Effector CD4-positive, alpha-beta T cell (primary cell): ENCODE results near the gene TCL1B.
"Not testable (repeated sequence)": the region's sequence is repeated elsewhere in the genome, so short reads cannot be mapped to it uniquely, and the experiment has no call there.

Experiments used
- DNase-seq: peaks from one replicate; pipeline ENCODE4 v3.0.0-alpha.2; 2020

The TCL1B gene

DNA sequence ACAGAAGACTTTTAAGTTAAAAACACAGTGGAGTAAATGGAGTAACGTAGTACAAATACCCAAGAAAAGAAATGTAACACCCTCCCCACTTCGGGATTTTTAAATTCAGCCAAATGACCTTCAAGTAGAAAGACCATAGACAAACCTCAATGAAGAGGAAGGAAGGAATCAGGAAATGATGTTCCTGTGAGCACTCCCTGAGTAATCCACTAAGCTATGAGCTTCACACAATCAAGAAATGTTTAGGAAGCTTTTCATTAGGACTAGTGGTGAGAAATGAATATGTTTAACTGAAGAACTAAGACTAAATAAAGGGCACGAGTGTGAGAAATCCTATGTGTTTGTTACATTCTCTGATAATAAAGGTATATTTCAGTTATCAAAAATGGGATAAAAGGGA, 17.6 kb downstream of the TCL1B start:
- no peak for DNase-seq

DNA sequence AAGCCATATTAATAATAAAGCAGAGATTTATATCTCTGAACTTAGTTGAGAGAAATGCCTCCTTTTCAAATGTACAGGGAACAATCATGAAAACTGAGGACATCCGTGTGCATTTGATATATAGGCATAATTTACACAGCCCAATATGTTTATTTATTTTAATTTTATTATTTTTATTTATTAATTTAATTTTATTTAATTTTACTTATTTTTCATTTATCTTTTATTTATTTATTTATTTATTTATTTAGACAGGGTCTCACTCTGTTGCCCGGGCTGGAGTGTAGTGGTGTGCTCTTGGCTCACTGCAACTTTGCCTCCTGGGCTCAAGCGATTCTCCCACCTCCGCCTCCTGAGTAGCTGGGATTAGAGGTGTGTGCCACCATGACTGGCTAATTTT, 19.3 kb downstream of the TCL1B start:
- no peak for DNase-seq

DNA sequence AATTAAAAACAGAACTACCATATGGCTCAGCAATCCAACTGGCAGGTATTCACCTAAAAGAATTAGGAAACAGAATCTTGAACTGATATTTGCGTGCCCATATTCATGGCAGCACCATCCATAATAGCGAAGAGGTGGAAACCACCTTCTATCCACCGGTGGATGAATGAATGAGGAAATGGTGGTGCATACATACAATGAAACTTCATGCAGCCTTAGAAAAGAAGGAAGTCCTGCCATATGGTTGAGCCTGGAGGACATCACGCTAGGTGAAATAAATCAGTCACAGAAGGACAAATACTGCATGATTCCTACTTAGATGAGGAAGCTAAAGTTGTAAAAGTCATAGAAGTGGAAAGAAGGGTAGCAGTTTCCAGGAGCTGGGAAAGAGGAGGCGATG, 21.1 kb downstream of the TCL1B start:
- no peak for DNase-seq

DNA sequence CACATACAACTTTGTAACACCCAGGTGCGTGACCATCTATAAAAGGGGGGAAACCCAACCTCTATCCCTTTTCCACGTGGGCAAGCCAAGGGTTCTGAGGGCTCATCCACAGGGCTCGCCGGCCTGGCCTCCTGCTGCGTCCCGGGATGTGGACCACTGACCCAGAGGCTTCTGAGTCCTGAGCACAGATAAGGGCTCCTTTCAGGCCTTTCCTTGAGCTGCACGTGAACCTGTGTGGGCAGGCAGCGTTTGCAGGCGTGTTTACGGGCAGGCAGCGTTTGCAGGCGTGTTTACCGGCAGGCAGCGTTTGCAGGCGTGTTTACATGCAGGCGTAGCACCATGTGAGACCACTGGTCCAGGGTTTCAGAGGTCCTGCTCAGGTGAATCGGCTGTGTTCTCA, 23.9 kb downstream of the TCL1B start:
- DNase-seq = no peak

DNA sequence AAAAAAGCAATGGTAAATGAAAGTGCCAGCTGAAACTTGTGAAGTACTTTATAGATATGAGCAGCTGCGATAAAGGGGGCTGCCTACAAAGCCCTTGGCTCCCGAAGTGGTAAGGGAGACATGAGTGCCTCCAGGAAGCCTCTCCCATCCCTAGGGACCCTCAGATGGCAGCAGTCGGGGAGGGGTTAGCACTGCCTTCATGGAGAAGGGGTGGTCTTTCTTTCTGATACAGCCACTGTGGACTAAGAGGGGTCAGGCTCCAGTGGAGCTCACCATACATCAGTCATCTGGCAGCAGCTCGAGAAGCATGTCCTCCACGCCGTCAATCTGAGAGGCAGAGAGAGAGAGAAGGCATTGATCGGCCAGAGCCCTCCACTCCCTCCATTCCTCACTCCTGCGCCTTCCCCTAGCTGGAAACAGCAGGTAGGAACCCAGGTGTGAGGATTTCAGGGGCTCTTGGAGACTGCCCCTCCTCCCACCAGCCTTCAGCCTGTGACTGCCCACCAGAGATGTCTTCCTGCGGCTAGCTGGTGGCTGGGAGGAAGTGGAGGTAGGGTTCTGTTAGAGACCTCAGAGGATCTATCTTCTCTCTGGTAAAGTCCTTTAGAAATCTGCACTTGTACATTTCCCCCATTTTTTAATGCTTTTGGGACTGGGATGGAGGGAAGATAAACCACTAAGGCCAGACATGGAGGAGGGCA, 25.4 kb downstream of the TCL1B start:
- DNase-seq = no peak

DNA sequence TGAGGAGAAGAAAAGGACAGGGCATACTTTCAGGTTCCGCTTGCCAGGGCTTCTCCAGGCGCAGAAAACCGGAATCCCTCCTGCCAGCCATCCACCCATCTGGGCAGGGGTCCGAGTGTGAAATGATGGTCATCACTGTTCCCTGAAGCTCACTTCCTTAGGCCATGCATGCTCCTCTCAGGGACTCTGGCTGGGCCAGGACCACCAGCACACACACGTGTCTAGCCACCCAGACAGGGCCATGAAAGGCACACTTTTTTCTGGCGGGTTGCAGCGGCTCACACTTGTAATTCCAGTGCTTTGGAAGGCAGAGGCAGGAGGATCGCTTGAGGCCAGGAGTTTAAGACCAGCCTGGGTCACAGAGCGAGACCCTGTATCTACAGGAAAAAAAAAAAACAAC, 26.2 kb downstream of the TCL1B start:
- no peak for DNase-seq

DNA sequence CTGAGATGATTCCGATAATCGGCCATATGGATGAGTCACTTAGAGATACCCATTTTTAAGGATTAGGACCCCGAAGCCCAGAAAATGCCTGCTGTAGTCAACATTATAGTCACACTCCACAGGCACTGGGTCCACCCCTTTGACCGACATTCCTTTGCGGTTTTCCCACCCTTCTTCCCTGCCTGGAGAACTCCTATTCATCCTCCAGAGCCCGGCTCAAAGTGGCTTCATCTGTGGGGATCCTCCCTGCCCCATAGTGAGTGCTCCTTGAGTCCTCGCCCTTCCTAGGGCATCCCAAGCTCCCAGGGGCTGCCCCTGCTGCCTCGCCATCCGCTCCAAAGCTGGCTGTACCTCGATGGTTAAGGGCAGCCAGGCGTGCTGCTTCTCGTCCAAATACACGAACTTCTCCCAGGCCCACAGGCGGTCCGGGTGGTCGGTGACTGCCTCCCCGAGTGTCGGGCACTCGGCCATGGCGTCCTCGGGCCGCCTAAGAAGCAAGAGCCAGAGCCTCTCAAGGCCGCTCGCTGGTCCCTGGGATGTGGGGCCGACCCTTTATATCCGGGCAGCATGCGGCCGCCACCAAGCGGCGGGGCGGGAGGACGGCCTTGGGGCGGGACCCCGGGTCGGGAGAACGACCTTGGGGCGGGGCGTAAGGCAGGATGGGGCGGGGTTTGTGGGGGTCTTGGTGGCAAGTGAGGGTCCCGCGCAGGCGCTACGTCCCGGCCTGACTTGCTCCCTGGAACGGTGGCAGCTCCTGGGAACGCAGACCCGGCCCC, 27.6 kb downstream of the TCL1B start, which contains the start of gene TCL1A:
TSS of gene TCL1A (minus strand) at position 530 of the 776 bp plus-strand sequence. CDS start at position 471, 59 bp downstream.
- no peak for DNase-seq

DNA sequence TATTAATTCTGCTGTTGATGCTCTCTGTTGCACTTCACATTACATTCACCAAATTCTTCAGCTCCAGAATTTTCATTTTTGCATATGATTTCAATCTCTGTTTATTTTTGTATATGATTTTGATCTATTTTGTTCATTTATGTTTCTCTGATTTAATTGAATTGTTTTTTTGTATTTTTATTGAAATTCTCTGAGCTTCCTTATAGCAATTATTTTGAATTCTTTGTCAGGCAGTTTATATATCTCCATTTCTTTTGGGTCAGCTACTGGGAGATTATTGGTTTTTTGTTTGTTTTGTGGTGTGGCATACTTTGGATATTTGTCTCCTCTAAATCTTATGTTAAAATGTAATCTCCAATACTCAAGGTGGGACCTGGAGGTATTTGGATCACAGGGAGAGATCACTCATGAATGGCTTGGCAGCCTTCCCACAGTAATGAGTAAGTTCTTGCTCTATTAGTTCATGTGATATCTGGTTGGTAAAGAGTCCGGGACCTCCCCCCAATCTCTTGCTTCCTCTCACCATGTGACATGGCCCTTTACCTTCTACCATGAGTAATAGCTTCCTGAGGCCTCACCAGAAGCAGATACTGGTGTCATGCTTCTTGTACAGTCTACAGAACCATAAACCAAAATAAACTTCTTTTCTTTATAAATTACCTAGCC, 36.4 kb downstream of the TCL1B start:
- DNase-seq = no peak

DNA sequence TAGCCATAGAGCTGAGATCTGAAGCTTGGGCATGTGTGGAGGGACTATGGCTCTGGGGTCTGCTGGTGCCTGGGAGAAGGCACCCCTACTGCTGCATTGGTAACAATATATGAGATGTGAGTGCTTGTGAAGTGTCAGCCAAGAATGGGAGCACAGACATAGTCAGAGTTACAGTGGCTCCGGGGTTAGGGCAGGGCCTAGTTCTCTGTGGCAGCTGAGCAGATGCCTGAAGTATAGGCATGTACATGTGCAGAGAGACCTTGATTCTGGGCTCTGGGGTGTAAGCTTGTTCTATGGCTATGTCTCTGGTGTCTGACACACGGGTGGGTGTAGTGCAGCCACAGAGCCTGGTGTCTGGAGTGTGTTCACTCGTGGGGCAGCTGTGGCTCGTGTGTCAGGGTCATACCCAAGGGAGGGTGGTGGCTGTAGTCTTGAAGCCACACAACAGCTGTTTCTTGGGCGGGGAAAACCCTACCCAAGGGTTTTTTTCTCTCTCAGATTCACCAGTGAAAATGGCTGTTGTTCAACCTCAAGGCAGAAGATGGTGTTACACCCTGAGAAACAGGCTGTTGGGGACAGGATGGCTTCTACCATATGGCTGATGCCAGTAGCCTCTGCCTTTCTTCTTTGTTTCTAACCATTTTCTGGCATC, 39.6 kb downstream of the TCL1B start:
- no peak for DNase-seq

DNA sequence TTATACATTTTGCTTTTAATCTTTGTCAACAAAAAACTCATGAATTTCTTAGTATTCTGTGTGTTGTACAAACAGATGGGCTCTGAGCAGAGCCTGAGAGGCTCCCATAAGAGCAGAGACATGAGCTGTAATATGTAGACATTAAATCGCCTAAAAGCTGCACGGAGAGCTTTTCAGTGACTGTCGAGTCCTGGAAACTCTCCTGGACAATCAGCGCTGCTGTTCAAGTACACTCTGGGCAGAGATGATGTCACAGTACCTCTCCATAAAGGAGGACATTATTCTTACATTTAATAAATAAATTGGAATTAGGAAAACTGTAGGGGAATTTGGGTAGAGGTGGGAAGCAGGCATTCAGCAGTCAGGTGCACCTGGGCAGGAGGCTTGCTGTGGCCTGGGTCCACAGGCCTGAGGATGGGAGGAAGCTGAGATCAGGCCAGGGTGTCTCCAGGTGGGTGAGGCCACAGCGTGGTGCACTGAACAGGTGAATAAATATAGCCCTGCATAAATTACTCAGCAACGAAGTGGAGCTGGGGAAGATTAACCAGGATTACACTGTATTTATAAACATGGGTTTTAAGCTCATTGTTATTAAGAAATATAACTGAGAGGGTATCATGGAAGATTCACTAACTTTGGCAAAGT, 41.0 kb downstream of the TCL1B start:
- no peak for DNase-seq

DNA sequence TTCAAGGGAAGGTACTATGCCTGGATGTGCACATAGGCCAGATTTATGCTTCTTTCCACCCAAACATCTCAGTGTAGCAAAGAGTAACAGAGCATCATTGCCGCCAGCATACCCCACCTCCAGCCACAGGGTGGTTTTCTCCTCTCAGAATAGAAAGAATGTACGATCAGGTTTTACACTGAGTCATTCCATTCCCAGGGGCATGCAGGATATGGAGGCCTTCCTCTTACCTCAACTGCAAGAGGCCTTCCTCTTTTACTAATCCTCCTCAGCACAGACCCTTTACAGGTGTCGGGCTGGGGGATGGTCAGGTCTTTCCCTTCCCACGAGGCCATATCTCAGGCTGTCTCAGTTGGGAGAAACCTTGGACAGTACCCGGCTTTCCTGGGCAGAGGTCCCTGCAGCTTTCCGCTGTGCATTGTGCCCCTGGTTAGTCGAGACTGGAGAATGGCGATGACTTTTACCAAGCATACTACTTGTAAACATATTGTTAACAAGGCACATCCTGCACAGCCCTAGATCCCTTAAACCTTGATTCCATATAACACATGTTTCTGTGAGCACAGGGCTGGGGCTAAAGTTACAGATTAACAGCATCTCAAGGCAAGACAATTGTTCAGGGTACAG, 43.3 kb downstream of the TCL1B start:
- not testable (repeated sequence) for DNase-seq

DNA sequence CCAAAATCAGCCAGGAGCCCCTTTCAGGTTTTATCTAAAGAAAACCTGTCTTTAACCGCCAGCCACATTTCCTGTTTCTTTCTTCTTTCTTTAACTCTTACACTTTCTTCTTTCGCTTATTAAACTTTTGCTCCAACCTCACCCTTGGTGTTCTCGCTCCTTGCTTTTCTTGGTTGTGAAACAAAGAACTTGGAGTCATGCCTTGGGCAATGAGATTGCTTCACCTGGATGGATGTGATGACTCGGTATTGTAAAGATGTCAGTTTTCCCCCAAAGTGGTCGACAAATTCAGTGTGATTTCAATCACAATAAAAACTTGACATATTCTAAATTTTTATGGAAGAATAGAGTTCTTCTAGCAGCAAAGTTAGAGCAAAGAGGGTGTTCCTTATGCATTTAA, 43.9 kb downstream of the TCL1B start:
- no peak for DNase-seq

DNA sequence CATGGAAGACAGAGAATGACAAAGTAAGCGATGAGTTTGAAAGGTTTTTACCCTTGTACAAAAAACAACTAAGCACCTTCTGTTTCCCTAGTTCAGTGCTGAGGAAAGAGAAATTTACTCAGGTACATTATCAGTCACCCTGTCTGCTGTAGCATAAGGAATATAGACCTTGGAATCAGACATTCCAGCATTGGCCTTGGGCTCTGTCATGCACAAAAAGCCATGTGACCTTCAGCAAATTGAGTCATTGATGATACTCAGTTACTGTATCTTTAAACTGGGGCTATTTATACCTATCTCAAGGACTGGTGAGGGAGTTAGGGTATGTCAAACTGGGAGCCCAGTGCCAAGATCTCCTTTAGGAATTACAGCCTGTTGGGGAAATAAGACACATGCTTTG, 47.0 kb downstream of the TCL1B start:
- DNase-seq = no peak

DNA sequence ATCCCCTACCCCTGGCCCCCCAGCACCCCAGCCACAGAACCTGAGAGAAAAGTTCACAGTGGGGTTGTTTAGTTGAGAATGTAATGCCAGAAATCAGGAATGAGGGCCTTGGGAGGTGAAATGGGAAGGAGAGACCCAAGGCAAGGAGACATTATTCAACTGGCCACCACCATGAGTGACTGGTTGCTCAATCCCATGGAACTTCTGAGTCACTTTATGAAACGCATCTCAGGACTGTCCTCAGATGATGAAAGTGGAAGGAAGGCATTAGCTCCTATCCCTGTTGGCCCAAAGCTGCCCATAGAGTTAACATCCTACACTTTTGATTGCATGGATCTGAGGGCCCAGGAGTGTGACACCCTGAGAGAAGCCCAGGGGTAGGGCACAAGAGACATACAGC, 53.1 kb downstream of the TCL1B start:
- DNase-seq = no peak

DNA sequence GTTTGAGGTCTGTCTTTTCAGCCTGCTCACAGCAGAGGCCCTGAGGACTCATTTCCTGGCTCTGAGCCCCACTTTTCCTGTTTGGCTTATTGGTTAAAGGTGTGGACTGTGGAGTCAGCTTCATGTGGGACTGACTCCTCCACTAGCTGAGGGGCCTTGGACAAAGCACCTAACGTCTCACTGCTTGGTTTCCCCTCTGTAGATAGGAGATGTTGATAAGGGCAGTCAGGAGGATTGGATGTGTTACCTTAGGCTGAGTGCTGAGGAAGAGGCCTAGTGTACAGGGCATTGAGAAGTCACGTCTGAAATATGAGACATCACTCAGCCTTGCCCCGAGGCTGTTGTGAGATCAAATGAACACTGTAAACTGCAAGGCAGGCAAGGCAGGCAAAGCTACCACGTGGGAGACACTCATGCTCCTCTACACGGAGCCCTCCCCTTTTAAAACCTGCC, 54.8 kb downstream of the TCL1B start:
- DNase-seq = no peak

DNA sequence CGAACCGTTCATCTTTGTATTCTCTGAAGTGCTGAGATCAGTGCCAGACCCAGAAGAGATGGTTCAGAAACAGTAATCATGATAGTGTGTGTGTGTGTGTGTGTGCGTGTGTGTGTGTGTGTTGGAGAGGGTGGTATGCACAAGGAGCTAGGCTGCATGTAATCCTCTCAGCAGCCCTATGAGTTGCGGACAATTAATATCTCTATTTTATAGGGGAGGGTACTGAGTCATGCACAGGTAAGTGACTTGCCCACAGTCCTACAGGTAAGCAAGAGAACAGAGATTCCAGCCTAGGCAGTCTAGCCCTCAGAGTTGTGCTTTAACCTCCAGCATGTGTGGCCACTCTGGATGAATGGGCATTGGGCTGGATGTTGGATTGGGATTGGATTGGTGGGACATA, 55.6 kb downstream of the TCL1B start:
- no peak for DNase-seq
